NT2/D1 (cell line): Measurements from ENCODE around the gene RBMS1.

Experiments used
- SUZ12 ChIP-seq: IDR thresholded peaks from 2 replicates; pipeline ENCODE4 v1.6.1; 2011; ENCODE audit not compliant: insufficient read length, insufficient read depth; ENCODE audit errors: extremely low read depth
- YY1 ChIP-seq: IDR thresholded peaks from 2 replicates; pipeline ENCODE4 v1.6.1; 2011; ENCODE audit not compliant: insufficient read length, insufficient read depth
- ZNF274 ChIP-seq: IDR thresholded peaks from 2 replicates; pipeline ENCODE4 v1.6.1; 2011; ENCODE audit warnings: mild to moderate bottlenecking, low read depth, low read length

DNA sequence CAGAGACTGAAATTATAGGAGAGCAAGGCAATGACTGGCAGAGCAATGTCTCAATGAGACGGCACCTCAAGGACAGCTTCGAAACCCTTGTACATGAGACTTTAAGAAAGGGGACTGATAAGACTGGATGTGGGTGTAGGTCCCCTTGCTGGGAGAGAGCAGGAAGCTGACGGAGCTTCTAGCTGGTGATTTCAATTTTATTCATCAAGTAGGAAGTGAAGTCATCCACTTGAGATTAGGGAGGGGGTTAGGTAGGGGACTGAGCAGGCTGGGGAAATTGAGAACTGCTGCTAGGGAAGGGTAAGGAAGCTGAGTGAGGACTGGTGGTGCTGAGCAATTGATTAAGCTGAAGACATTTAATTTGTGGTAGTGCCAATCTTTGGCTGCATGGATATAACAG lies 194.1 kb downstream of the RBMS1 start:
- TF ChIP-seq SUZ12 (no peak), ZNF274 (no peak), YY1 (no peak)
